ENCODE data around the gene SLC1A3. TPM values are rescaled to one million over a fixed set of nuclear protein-coding genes. Genes with fewer than 3 reads are reported as not detected.

Gene SLC1A3
- total and polyA plus RNA-seq, 8 donors: 12.1 to 31.7 (median 20.7) TPM

GRCh38 chr5:36607114-36607571, 737 bp downstream of the SLC1A3 start:
- Histone ChIP-seq H3K9me3 (no peaks in the 10 kb centered on the region), H3K4me3 (peak overlapping the region; percentile 41 to 50), H3K27me3 (peaks cover 14 to 41% of the 10 kb centered on the region in 2 donors), H3K4me1 (peaks cover 0 to 27% of the 10 kb centered on the region in 2 donors), H3K27ac (peak overlapping the region; percentile 51 to 64), H3K36me3 (no peaks in the 10 kb centered on the region)
- TF ChIP-seq, protein P1, sequence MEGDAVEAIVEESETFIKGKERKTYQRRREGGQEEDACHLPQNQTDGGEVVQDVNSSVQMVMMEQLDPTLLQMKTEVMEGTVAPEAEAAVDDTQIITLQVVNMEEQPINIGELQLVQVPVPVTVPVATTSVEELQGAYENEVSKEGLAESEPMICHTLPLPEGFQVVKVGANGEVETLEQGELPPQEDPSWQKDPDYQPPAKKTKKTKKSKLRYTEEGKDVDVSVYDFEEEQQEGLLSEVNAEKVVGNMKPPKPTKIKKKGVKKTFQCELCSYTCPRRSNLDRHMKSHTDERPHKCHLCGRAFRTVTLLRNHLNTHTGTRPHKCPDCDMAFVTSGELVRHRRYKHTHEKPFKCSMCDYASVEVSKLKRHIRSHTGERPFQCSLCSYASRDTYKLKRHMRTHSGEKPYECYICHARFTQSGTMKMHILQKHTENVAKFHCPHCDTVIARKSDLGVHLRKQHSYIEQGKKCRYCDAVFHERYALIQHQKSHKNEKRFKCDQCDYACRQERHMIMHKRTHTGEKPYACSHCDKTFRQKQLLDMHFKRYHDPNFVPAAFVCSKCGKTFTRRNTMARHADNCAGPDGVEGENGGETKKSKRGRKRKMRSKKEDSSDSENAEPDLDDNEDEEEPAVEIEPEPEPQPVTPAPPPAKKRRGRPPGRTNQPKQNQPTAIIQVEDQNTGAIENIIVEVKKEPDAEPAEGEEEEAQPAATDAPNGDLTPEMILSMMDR (IDR thresholded peaks at IDR 0.05): no peak
- intact Hi-C loops (cut with DNase I): no loop called here
- DNase-seq (peak in 3 of 4 donors; percentile 43 to 82 (median 49)), ATAC-seq (peak; percentile 60)

DNA sequence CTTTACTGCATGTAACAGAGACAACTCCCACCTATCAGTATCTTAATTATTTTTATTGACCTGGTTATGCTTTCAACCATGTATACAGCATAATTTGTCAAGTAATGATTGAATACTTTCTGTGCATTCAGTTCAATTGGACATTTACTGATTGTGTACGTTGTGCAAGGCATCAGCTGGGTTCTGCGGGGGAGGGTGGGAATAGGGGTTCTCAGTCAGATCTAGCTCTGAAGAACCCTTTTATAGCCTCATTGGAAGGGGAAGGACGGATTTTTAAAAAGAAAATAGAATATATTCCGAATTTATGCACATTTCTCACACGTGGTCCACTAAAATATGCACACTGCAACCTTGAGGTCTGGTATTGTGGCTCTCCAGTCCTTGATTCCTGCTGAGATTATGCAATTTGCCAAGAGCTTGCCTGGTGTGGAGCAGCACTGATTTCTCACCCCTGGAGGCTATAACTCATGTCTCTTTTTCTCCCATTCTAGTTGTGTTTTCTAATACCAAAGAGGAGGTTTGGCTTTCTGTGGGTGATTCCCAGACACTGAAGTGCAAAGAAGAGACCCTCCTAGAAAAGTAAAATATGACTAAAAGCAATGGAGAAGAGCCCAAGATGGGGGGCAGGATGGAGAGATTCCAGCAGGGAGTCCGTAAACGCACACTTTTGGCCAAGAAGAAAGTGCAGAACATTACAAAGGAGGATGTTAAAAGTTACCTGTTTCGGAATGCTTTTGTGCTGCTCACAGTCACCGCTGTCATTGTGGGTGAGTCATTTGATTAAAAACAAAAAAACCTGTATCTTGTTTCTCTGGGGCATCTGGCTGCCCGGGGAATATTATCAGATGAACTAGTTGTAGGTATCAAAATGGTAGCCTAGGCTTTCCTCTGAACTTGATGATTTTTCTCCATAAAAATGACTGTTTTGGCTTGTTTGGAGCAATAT, 1.7 kb downstream of the SLC1A3 start:
- no peak overlapping the region for H3K27ac ChIP-seq
- DNase-seq (no peak), ATAC-seq (peak; percentile 34)
- peaks cover 0 to 9% of the 10 kb centered on the region in 2 donors for H3K36me3 ChIP-seq
- TF ChIP-seq, protein P1 (IDR thresholded peaks at IDR 0.05): no peak
- H3K9me3 ChIP-seq: no peaks in the 10 kb centered on the region
- H3K27me3 ChIP-seq: peaks cover 14 to 41% of the 10 kb centered on the region in 2 donors
- H3K4me1 ChIP-seq: peaks cover 0 to 27% of the 10 kb centered on the region in 2 donors
- peak overlapping the region; percentile 2 to 50 for H3K4me3 ChIP-seq
- intact Hi-C loops (cut with DNase I): no loop called here

- no peak for DNase-seq
- Histone ChIP-seq H3K4me1 (peaks cover 0 to 20% of the 10 kb centered on the region in 2 donors), H3K9me3 (no peaks in the 10 kb centered on the region), H3K4me3 (peak overlapping the region in 1 of 2 donors; percentile 50), H3K27me3 (peaks cover 14 to 33% of the 10 kb centered on the region in 2 donors), H3K27ac (no peak overlapping the region), H3K36me3 (peaks cover 0 to 20% of the 10 kb centered on the region in 2 donors)
- TF ChIP-seq, protein P1 (IDR thresholded peaks at IDR 0.05): no peak
- no peak for ATAC-seq
- intact Hi-C loops (cut with DNase I): no loop called here
These were observed 4.2 kb downstream of the SLC1A3 start for GRCh38 chr5:36610621-36611020.

DNA sequence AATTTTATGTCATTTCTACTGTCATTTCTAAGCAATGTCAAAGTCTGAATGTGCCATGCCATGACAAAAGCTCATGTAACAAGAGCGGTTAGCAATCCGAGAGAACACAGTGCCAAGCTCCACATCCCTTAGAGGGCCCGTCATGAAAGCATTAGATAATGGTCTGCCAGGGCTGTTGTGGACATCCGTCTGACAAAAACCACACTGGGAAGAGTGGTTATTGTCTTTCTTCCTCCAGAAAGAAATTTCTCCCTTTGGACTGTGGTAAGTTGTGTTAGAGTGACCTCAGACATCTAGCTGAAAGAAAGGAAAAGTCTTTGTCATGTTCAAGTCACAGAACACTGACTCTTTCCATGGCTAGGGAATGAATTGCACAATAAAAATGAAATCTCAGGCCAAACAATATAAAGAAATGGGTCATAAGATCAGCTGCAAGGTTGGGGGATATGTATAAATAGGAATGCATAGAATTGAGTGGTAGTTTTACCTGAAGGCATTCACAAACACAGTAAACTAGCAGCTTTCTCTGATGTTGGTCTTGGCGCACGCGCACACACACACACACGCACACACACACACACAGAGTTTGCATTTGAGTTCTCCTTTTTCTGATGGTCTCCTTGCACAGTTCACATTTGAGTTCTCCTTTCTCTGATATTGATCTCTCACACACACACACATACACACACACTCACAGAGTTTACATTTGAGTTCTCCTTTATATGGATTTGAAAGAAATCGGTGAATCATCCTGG, 5.3 kb downstream of the SLC1A3 start:
- ATAC-seq: no peak
- TF ChIP-seq, protein P1 (IDR thresholded peaks at IDR 0.05): no peak
- DNase-seq: no peak
- Histone ChIP-seq H3K27ac (no peak overlapping the region), H3K27me3 (peaks cover 14 to 24% of the 10 kb centered on the region in 2 donors), H3K36me3 (peaks cover 0 to 20% of the 10 kb centered on the region in 2 donors), H3K4me3 (no peak overlapping the region), H3K4me1 (peaks cover 0 to 18% of the 10 kb centered on the region in 2 donors), H3K9me3 (no peaks in the 10 kb centered on the region)
- intact Hi-C loops (cut with DNase I): no loop called here
